RWPE2 (cell line): ENCODE results near the gene USP6NL.

ENCODE experiments used
- ATAC-seq: fragments of 200-7000 bp; cut with Tn5 transposase; 3 replicates; pipeline ENCODE4 v1.9.1; 2021; ENCODE audit warnings: low read depth
- DNase-seq: peaks from one replicate; pipeline ENCODE4 v3.0.0-alpha.2; 2020; ENCODE audit warnings: low spot score
- H3K27ac ChIP-seq: fragments of 450-650 bp; 2 replicates; pipeline ENCODE4 v1.5.1; 2017; ENCODE audit warnings: mild to moderate bottlenecking; ENCODE audit not compliant: poor library complexity, severe bottlenecking
- H3K27me3 ChIP-seq: fragments of 250-450 bp; sonication (Bioruptor Pico); 2 replicates; pipeline ENCODE4 v1.5.1; 2021; ENCODE audit warnings: mild to moderate bottlenecking, moderate library complexity; ENCODE audit not compliant: insufficient read depth, poor library complexity, severe bottlenecking
- H3K36me3 ChIP-seq: fragments of 250-450 bp; sonication (Bioruptor Pico); 2 replicates; pipeline ENCODE4 v1.5.1; 2020; ENCODE audit warnings: low read depth, mild to moderate bottlenecking, moderate library complexity
- H3K4me1 ChIP-seq: fragments of 250-450 bp; sonication (Bioruptor Pico); 2 replicates; pipeline ENCODE4 v1.5.1; 2021; ENCODE audit warnings: mild to moderate bottlenecking, moderate library complexity; ENCODE audit not compliant: insufficient read depth, poor library complexity, severe bottlenecking
- H3K4me3 ChIP-seq: fragments of 250-450 bp; sonication (Bioruptor Pico); 2 replicates; pipeline ENCODE4 v1.5.1; 2021; ENCODE audit warnings: mild to moderate bottlenecking, moderate library complexity; ENCODE audit not compliant: severe bottlenecking
- H3K9me3 ChIP-seq: fragments of 250-450 bp; sonication (Bioruptor Pico); 2 replicates; pipeline ENCODE4 v1.5.1; 2021; ENCODE audit warnings: mild to moderate bottlenecking, moderate library complexity; ENCODE audit not compliant: severe bottlenecking
- TF ChIP-seq, protein P1 (sequence below): fragments of 450-650 bp; IDR thresholded peaks from one replicate; pipeline ENCODE4 v1.5.1; 2017; ENCODE audit warnings: mild to moderate bottlenecking, moderate library complexity; ENCODE audit not compliant: poor library complexity, severe bottlenecking

USP6NL gene

GRCh38 chr10:11446864-11447263 is 164.6 kb downstream of the USP6NL start:
- no peak overlapping the region for H3K27ac ChIP-seq
- no peak for ATAC-seq
- H3K4me3 ChIP-seq = no peak overlapping the region
- no peaks in the 10 kb centered on the region for H3K36me3 ChIP-seq
- H3K27me3 ChIP-seq = no peaks in the 10 kb centered on the region
- TF ChIP-seq, protein P1, sequence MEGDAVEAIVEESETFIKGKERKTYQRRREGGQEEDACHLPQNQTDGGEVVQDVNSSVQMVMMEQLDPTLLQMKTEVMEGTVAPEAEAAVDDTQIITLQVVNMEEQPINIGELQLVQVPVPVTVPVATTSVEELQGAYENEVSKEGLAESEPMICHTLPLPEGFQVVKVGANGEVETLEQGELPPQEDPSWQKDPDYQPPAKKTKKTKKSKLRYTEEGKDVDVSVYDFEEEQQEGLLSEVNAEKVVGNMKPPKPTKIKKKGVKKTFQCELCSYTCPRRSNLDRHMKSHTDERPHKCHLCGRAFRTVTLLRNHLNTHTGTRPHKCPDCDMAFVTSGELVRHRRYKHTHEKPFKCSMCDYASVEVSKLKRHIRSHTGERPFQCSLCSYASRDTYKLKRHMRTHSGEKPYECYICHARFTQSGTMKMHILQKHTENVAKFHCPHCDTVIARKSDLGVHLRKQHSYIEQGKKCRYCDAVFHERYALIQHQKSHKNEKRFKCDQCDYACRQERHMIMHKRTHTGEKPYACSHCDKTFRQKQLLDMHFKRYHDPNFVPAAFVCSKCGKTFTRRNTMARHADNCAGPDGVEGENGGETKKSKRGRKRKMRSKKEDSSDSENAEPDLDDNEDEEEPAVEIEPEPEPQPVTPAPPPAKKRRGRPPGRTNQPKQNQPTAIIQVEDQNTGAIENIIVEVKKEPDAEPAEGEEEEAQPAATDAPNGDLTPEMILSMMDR = no peak
- DNase-seq = no peak
- H3K9me3 ChIP-seq = no peaks in the 10 kb centered on the region
- no peaks in the 10 kb centered on the region for H3K4me1 ChIP-seq

GRCh38 chr10:11446133-11446532 is 165.3 kb downstream of the USP6NL start:
- DNase-seq (no peak), ATAC-seq (no peak)
- H3K27me3 ChIP-seq = no peaks in the 10 kb centered on the region
- TF ChIP-seq, protein P1 = no peak
- no peak overlapping the region for H3K27ac ChIP-seq
- H3K4me1 ChIP-seq = no peaks in the 10 kb centered on the region
- no peaks in the 10 kb centered on the region for H3K9me3 ChIP-seq
- no peaks in the 10 kb centered on the region for H3K36me3 ChIP-seq
- no peak overlapping the region for H3K4me3 ChIP-seq

GRCh38 chr10:11444531-11445228 is 166.8 kb downstream of the USP6NL start:
- no peaks in the 10 kb centered on the region for H3K27me3 ChIP-seq
- no peaks in the 10 kb centered on the region for H3K9me3 ChIP-seq
- H3K4me1 ChIP-seq = no peaks in the 10 kb centered on the region
- no peaks in the 10 kb centered on the region for H3K36me3 ChIP-seq
- TF ChIP-seq, protein P1 = no peak
- no peak overlapping the region for H3K27ac ChIP-seq
- DNase-seq (no peak), ATAC-seq (no peak)
- H3K4me3 ChIP-seq = no peak overlapping the region

DNA sequence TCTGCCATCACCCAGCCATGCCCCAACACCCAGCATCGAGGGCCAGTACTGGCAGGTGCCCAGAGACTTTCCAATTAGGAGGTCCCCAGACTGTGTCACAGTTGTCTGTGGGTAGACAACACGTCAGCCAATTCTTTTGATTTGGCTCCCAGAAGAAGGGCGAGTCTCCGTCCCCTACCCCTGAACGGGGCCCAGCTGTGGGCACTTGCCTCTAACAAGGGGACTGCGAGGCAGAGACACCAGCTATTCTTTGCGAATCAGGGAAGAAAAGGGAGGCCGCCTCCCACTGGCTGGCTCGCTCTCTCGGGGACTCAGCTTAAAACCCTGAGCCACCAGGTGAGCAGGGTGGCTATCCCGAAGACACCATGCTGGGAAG is 167.3 kb downstream of the USP6NL start:
- no peak for DNase-seq
- Histone ChIP-seq H3K36me3 (no peaks in the 10 kb centered on the region), H3K27ac (no peak overlapping the region), H3K27me3 (no peaks in the 10 kb centered on the region), H3K4me1 (no peaks in the 10 kb centered on the region), H3K4me3 (no peak overlapping the region), H3K9me3 (no peaks in the 10 kb centered on the region)
- no peak for ATAC-seq
- TF ChIP-seq, protein P1 = no peak

GRCh38 chr10:11443468-11444154 is 167.8 kb downstream of the USP6NL start:
- Histone ChIP-seq H3K4me3 (no peak overlapping the region), H3K27me3 (no peaks in the 10 kb centered on the region), H3K4me1 (no peaks in the 10 kb centered on the region), H3K36me3 (no peaks in the 10 kb centered on the region), H3K27ac (no peak overlapping the region), H3K9me3 (no peaks in the 10 kb centered on the region)
- ATAC-seq = no peak
- TF ChIP-seq, protein P1 = no peak
- no peak for DNase-seq
